HTERT RPE-1 (cell line): ENCODE measurements around the gene CHMP5.
"Not testable (repeated sequence)": the region's sequence is repeated elsewhere in the genome, so short reads cannot be mapped to it uniquely, and the experiment has no call there.

Experiments
- in situ Hi-C: fragments of 300-500 bp; cut with MboI; formaldehyde crosslinking; loops from 4 replicates; pipeline ENCODE4 v1.14.3; 2020; ENCODE audit warnings: low sequenced_read_pairs

The CHMP5 gene

GRCh38 chr9:33307067-33307466 lies 42.2 kb downstream of the CHMP5 start:
- in situ Hi-C loops: no loop called here

GRCh38 chr9:33309903-33310302 lies 45.1 kb downstream of the CHMP5 start:
- in situ Hi-C loops: no loop called here

GRCh38 chr9:33310748-33311147 lies 45.9 kb downstream of the CHMP5 start:
- in situ Hi-C loops: no loop called here

- in situ Hi-C loops: no loop called here
Measured at GRCh38 chr9:33311953-33312352, 47.1 kb downstream of the CHMP5 start.

GRCh38 chr9:33315371-33315770 lies 50.5 kb downstream of the CHMP5 start:
- in situ Hi-C loops: no loop called here

- in situ Hi-C loops: not testable (repeated sequence)
Measured at GRCh38 chr9:33317136-33317535, 52.3 kb downstream of the CHMP5 start.

- in situ Hi-C loops: no loop called here
Measured at GRCh38 chr9:33318225-33318624, 53.4 kb downstream of the CHMP5 start.

- in situ Hi-C loops: no loop called here
Measured at GRCh38 chr9:33318781-33319180, 53.9 kb downstream of the CHMP5 start.

GRCh38 chr9:33320230-33320567 lies 55.4 kb downstream of the CHMP5 start:
- in situ Hi-C loops: no loop called here

- in situ Hi-C loops: no loop called here
Measured at GRCh38 chr9:33320568-33321261, 55.9 kb downstream of the CHMP5 start.

- in situ Hi-C loops: no loop called here
Measured at GRCh38 chr9:33329117-33329563, 64.3 kb downstream of the CHMP5 start.

GRCh38 chr9:33329979-33330378 lies 65.1 kb downstream of the CHMP5 start:
- in situ Hi-C loops: no loop called here

- in situ Hi-C loops: no loop called here
Measured at GRCh38 chr9:33331377-33331891, 66.6 kb downstream of the CHMP5 start.
